ENCODE data around the gene PKD2L2.
"Not testable (repeated sequence)": the region's sequence is repeated elsewhere in the genome, so short reads cannot be mapped to it uniquely, and the experiment has no call there.

The PKD2L2 gene

DNA sequence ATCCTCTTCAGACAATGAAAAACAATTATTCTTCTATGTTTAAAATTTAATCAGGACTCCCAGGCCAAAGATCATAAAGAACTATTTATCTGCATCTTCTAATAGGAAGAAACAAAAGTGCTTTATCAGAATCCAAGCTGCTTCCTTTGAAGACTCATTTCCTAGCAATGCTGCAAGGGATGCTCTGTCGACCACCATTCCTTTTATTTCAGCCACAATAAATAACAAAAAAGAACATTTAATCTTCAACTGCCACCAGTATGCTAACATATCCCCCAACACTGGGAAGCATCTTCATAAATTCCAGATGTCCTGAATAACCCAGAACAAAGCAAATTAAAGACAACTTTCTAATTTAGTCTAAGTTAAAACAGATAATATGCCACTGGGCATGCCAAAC is 68.7 kb downstream of the PKD2L2 start:
- DNase-seq (ENCODE audit: low read depth in 2 of 2) = no peak

DNA sequence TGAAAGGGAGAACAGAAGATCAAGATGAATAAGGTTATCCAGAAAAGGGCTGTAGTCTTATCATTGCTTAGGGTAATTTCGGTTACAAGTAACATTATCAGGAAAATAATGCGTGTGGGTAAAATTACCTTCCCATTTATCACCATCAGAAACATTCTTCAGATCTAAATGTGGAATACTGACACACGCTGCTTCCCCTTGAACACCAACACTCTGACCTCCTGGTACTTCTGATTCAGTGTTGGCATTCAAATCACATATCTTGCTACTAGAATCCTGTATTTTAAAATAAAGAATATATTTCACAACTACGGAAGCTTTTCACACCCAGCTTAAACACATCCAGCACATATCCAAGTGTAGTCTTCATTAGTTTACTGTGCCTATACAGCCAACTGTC is 70.2 kb downstream of the PKD2L2 start:
- no peak for DNase-seq (ENCODE audit: low read depth in 2 of 2)

DNA sequence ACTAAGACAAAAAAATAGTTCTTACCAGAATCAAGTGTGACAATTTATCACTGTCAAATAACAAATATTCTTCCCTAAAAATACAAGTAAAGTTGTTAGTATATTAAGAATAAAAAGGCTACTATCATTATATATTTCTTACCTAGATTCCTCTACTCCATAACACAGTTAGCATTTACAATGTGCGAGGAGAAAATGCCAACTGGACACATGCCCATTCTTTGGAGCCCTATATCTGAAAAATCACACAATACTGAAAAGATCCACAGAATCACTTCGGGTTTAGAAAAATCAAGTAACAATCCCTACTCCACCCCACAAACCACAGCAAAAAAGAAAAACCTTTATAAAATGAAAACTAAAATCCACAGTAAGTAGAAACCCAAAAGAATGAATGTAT is 70.9 kb downstream of the PKD2L2 start:
- no peak for DNase-seq (ENCODE audit: low read depth in 2 of 2)

DNA sequence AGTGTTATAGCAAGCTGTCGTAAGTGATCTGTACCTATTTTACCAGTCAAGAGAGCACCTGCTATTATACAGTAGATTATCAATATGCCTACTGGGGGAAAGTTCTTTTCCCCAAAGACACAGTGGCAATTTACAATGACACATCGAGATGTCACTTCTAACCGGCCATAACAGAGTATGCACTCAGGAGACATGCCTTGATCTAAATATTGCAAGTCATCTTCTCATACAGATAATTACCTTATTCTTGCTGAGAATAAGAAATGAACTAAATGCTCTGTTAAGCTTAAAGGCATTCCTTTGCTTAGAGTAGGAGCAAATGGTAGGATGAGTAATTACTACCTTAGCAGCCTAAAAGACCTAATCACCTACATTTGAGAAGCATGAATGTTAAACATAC is 71.6 kb downstream of the PKD2L2 start:
- no peak for DNase-seq (ENCODE audit: low read depth in 2 of 2)

DNA sequence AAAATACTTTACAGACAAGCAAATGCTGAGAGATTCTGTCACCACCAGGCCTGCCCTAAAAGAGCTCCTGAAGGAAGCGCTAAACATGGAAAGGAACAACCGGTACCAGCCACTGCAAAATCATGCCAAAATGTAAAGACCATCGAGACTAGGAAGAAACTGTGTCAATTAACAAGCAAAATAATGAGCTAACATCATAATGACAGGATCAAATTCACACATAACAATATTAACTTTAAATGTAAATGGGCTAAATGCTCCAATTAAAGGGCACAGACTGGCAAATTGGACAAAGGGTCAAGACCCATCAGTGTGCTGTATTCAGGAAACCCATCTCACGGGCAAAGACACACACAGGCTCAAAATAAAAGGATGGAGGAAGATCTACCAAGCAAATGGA is 81.1 kb downstream of the PKD2L2 start:
- DNase-seq (ENCODE audit: low read depth in 2 of 2) = not testable (repeated sequence)

DNA sequence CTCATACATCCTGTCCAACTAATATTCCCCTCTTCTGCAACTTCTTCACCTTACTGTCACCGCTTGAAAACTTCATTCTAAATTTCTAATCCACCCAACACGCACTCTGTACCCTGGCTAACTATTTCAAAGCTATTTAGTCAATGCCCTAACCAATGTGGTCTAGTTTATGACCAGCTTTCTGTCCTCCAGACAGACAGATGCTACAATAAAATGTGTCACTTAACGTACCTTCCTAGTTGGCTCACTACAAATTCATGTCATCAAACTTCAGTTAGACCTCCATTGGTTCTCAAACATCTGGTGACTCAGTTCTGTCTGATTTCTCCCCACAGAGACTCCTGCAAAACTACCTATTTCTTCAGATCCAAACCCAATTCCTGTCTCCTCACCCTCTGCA is 86.0 kb downstream of the PKD2L2 start:
- no peak for DNase-seq (ENCODE audit: low read depth in 2 of 2)

DNA sequence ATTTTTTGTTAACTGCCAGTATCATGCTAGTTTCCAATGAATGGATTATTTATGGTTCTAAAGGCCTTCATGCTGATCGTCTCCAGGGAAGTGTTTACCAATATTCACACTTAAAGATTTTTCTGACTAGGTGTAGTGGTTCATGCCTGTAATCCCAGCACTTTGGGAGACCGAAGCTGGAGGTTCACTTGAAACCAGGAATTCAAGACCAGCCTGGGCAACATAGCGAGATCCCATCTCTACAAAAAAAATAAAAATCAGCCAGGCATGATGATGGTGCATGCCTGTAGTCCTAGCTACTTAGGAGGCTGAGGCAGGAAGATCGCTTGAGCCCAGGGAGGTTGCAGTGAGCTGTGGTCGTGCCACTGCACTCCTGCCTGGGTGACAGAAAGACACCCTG is 100.2 kb downstream of the PKD2L2 start:
- DNase-seq (ENCODE audit: low read depth in 2 of 2) = no peak
